Measurements from ENCODE around the gene WARS2.

WARS2 gene

DNA sequence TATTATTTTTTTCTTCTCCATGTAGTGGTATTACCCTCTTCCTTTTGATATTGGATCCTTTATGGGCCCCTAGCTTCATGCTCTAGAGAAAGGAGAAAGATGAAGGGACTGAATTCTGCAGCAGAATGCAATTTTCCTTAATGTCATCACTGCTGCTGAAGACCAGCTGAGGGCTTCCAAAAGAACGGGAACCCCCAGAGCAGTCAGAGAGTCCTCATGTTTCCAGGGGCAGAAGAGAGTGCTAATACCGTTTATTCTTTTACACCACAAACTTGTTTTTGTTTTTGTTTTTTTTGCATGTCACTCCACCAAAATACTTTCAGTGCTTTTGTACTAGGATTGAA, 131.2 kb downstream of the WARS2 start:
- peaks cover 15% of the 10 kb centered on the region for H3K4me1 ChIP-seq (ENCODE audit: control insufficient read depth, insufficient read depth, low read length)
- H3K9me3 ChIP-seq (ENCODE audit: control insufficient read depth in 2 of 2, low read length in 2 of 2): no peaks in the 10 kb centered on the region
- no peak overlapping the region for H3K27ac ChIP-seq (ENCODE audit: low read length)
- H3K27me3 ChIP-seq (ENCODE audit: control insufficient read depth in 1 of 2, insufficient read depth in 2 of 2, low read length in 2 of 2): peaks cover 38 to 50% of the 10 kb centered on the region in 2 donors
- H3K4me3 ChIP-seq (ENCODE audit: low read length in 2 of 2): no peak overlapping the region
- H3K36me3 ChIP-seq (ENCODE audit: control insufficient read depth in 2 of 2, insufficient read depth in 2 of 2, low read length in 2 of 2): no peaks in the 10 kb centered on the region
- H3K9ac ChIP-seq (ENCODE audit: low read length in 2 of 2): no peak overlapping the region

DNA sequence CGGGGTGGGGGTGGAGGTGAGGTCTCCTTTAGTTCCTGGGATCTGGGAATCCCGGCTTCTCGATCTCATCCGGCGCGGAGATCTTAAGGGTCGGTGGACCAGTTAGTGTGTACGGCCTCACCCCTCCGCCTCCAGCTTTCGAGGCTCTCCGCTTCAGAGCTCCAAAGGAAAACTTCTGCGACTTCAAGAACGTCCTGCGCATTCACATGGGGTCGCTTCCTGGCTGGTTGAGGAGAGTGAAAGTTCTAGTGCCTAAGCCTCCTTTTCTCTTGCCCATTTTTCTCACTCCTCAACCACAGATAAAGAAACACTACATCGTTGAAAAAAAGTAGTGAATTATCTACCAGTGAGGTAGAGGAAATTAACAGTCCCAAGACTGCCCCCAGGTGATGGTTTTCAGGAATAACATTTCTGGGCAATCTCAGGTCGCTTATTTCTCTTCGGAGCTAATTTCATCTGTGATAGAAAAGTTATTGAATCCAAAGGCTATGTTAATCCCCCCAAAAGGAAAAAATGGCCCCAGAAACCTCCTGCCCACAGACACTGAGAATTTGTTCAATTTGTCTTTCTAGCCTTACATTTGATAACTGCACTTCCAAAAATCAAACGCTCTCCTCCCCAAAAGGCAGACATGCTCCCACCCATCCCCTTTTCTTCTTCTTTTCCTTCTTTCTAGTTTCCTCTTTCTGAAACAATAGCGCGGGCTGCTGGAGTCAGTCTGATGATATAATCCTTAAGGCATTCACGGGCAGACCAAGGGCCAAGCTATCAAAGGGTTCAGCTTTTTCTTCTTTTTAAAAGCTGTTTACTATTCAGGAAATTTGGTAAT, 131.8 kb downstream of the WARS2 start:
- H3K4me3 ChIP-seq (ENCODE audit: low read length in 2 of 2): peak overlapping the region; percentile 61 to 63
- H3K9me3 ChIP-seq (ENCODE audit: control insufficient read depth in 2 of 2, low read length in 2 of 2): no peaks in the 10 kb centered on the region
- H3K27me3 ChIP-seq (ENCODE audit: control insufficient read depth in 1 of 2, insufficient read depth in 2 of 2, low read length in 2 of 2): peaks cover 44 to 56% of the 10 kb centered on the region in 2 donors
- H3K9ac ChIP-seq (ENCODE audit: low read length in 2 of 2): no peak overlapping the region
- no peaks in the 10 kb centered on the region for H3K36me3 ChIP-seq (ENCODE audit: control insufficient read depth in 2 of 2, insufficient read depth in 2 of 2, low read length in 2 of 2)
- peaks cover 15% of the 10 kb centered on the region for H3K4me1 ChIP-seq (ENCODE audit: control insufficient read depth, insufficient read depth, low read length)
- H3K27ac ChIP-seq (ENCODE audit: low read length): no peak overlapping the region

DNA sequence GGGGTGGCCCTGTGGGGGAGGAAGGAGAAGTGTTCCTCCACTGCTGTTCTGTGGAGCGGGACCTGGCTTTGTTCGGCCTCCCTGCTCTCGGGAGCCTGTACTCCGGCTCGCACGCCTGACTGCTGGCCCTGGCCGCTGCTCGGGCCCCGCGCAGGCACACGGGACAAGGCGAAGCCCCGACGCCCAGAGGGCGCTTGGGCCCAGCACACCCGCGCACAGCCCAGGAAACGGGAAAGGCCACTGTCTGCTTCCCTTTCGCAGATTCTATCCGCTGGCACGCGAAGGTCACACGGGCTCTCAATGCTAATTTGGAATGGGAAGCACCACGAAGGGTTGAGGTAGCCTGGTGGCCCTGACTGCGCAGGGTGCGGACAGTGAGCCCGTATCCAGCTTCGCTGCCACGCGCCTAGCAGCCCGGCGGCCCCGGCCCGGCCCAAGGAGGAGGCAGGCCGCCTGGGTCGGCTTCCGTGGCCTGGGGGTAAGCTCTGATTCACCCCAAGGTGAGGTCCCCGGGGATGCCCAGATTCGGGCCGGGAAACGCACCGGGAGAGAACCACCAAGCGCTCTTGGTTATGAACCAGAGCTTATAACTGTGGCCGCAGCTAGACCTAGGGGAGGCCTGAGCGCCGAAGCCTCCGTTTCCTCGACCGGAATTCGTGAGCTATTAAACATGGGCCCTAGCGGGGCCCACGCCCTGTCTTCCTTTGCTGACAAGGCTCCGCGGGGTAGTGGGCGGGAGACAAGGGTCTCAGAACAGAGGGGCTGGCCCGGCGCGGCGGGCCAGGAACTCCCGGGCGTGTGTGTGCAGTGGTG, 132.6 kb downstream of the WARS2 start:
- Histone ChIP-seq H3K27ac (ENCODE audit: low read length) (no peak overlapping the region), H3K9ac (ENCODE audit: low read length in 2 of 2) (no peak overlapping the region), H3K36me3 (ENCODE audit: control insufficient read depth in 2 of 2, insufficient read depth in 2 of 2, low read length in 2 of 2) (no peaks in the 10 kb centered on the region), H3K4me1 (ENCODE audit: control insufficient read depth, insufficient read depth, low read length) (peaks cover 15% of the 10 kb centered on the region), H3K27me3 (ENCODE audit: control insufficient read depth in 1 of 2, insufficient read depth in 2 of 2, low read length in 2 of 2) (peaks cover 51 to 64% of the 10 kb centered on the region in 2 donors), H3K4me3 (ENCODE audit: low read length in 2 of 2) (peak overlapping the region; percentile 61 to 63), H3K9me3 (ENCODE audit: control insufficient read depth in 2 of 2, low read length in 2 of 2) (no peaks in the 10 kb centered on the region)

DNA sequence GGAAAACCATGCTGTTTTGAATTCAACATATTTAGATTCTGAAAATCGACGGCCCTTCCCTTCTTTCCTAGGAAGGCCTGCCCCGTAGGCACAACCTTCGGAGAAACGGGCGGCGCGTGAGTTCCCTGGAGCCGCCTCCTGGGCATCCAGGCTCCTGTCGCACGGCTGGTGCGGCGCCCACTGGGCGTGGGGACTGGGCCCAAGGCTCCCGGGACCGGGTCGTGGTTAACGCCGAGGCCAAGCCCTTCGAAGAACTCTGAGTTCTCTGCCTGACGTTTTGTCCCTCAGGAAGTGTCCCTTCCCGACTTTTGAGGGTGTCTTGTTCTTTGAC, 133.1 kb downstream of the WARS2 start:
- H3K27ac ChIP-seq (ENCODE audit: low read length): no peak overlapping the region
- no peaks in the 10 kb centered on the region for H3K36me3 ChIP-seq (ENCODE audit: control insufficient read depth in 2 of 2, insufficient read depth in 2 of 2, low read length in 2 of 2)
- H3K4me1 ChIP-seq (ENCODE audit: control insufficient read depth, insufficient read depth, low read length): peaks cover 15% of the 10 kb centered on the region
- no peak overlapping the region for H3K9ac ChIP-seq (ENCODE audit: low read length in 2 of 2)
- H3K27me3 ChIP-seq (ENCODE audit: control insufficient read depth in 1 of 2, insufficient read depth in 2 of 2, low read length in 2 of 2): peaks cover 57 to 70% of the 10 kb centered on the region in 2 donors
- H3K4me3 ChIP-seq (ENCODE audit: low read length in 2 of 2): no peak overlapping the region
- H3K9me3 ChIP-seq (ENCODE audit: control insufficient read depth in 2 of 2, low read length in 2 of 2): no peaks in the 10 kb centered on the region

DNA sequence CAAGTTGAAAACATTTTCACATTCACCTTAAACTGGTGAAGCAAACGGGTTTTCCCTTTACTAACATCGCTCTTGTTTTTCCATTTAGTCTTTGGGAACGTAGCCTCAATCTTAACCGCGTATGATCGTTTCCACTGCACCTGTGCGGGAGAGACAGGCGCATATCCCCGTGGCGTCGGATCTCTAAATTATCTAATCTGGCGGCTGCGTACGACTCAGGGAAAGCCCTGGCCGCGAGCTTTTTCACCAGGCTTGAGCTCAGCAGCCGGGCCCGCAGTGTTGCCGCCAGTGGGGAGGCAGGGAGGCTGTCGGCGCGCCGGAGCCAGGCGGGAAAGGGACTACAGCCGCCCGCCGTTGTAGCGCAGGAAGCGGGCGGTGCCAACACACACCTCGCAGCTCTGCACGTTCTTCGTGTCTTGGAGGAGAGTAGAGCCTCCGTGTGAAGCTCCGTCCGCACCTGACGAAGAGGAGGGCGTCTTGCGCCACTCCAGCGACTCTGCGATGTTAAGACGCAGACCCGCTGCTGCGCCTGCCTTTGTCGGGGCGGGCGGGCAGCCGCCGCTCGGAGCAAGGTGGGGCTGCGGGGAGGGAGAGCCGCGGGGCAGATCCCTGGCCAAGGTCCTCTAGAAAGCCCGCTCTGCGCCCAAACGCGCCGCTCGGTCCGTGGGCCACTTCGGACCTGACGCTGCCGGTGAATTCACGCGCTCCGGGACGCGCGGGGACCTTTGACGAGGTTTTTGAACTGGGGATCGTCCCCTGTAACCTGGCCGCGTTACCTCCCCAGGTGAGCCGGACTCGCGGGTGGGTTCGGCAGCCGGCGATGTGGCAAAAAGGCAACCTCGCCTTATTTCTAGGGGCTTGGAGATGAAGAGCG, 133.8 kb downstream of the WARS2 start:
- Histone ChIP-seq H3K4me1 (ENCODE audit: control insufficient read depth, insufficient read depth, low read length) (peaks cover 15% of the 10 kb centered on the region), H3K9me3 (ENCODE audit: control insufficient read depth in 2 of 2, low read length in 2 of 2) (no peaks in the 10 kb centered on the region), H3K9ac (ENCODE audit: low read length in 2 of 2) (no peak overlapping the region), H3K4me3 (ENCODE audit: low read length in 2 of 2) (no peak overlapping the region), H3K36me3 (ENCODE audit: control insufficient read depth in 2 of 2, insufficient read depth in 2 of 2, low read length in 2 of 2) (no peaks in the 10 kb centered on the region), H3K27me3 (ENCODE audit: control insufficient read depth in 1 of 2, insufficient read depth in 2 of 2, low read length in 2 of 2) (peaks cover 63 to 75% of the 10 kb centered on the region in 2 donors), H3K27ac (ENCODE audit: low read length) (no peak overlapping the region)

DNA sequence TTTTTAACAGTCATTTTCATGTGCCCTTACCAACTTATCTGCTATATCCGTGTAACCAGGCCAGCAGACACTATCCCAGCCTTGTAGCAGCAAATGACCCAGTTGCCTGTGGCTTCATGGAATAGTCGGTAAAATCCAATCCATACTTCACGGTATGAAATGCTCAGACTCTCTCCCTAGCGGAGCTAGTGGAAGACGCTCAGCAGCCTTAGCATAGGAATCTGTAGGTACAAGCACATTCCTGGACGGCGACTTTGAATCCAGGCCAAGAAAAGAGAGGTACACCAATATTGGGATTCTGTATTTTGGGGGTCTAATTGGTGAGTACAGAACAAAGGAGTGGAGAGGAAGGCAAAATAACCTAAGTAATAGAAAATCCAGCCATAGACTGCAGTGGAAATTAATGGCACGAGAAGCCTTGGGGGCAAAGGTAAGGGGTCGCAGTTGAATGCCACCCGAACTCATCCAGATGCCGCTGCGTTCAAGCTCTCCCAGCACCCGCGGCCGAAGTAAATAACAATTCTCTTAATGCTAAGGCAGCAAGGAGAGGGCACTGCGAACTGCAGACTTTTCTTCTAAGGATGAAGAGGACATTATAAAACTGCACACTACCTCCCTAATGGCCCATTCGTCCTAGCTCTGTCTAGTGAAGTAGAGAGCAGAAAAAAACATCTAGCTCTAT, 134.6 kb downstream of the WARS2 start:
- Histone ChIP-seq H3K4me3 (ENCODE audit: low read length in 2 of 2) (no peak overlapping the region), H3K27me3 (ENCODE audit: control insufficient read depth in 1 of 2, insufficient read depth in 2 of 2, low read length in 2 of 2) (peaks cover 68 to 81% of the 10 kb centered on the region in 2 donors), H3K36me3 (ENCODE audit: control insufficient read depth in 2 of 2, insufficient read depth in 2 of 2, low read length in 2 of 2) (no peaks in the 10 kb centered on the region), H3K9ac (ENCODE audit: low read length in 2 of 2) (no peak overlapping the region), H3K27ac (ENCODE audit: low read length) (no peak overlapping the region), H3K9me3 (ENCODE audit: control insufficient read depth in 2 of 2, low read length in 2 of 2) (no peaks in the 10 kb centered on the region), H3K4me1 (ENCODE audit: control insufficient read depth, insufficient read depth, low read length) (peaks cover 17% of the 10 kb centered on the region)

DNA sequence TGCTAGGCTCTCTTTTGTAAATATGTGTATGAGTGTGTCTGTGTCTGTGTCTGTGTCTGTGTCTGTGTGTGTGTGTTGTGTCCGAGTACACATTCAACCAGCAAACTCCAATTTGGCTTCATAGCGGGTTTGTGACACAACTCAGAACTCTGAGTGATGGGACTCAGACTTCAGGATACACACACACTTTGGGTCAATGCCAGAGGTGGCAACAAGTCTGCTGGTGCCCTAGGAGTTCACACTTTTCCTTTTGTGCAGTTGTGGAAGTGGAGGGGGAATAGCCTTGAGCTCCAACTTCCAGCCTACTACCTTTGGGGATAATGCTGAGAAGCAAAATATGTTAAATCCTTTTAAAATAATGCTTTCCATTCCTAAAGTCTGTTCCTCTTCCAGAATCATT, 135.7 kb downstream of the WARS2 start:
- Histone ChIP-seq H3K27ac (ENCODE audit: low read length) (no peak overlapping the region), H3K4me1 (ENCODE audit: control insufficient read depth, insufficient read depth, low read length) (peaks cover 23% of the 10 kb centered on the region), H3K4me3 (ENCODE audit: low read length in 2 of 2) (no peak overlapping the region), H3K27me3 (ENCODE audit: control insufficient read depth in 1 of 2, insufficient read depth in 2 of 2, low read length in 2 of 2) (peaks cover 76 to 92% of the 10 kb centered on the region in 2 donors), H3K9me3 (ENCODE audit: control insufficient read depth in 2 of 2, low read length in 2 of 2) (no peaks in the 10 kb centered on the region), H3K9ac (ENCODE audit: low read length in 2 of 2) (no peak overlapping the region), H3K36me3 (ENCODE audit: control insufficient read depth in 2 of 2, insufficient read depth in 2 of 2, low read length in 2 of 2) (no peaks in the 10 kb centered on the region)

DNA sequence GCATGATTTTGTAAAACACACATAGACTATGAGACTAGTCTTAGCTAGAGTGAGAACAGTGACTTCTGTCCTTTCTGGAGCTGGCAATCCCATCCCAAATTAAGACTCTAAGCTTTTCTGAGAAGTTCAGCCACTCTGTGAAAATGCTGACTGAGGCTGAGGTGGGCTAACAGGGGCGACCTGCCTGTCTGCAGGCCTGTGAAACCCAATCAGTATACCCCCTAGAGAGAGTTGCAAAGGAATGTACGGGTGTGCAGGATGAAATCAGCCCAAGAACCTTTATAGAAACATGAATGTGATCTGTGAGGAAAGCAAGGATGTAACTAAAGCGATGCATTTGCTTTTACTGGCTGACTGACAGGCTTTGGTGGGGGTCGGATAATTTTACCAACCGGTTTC, 136.3 kb downstream of the WARS2 start:
- Histone ChIP-seq H3K36me3 (ENCODE audit: control insufficient read depth in 2 of 2, insufficient read depth in 2 of 2, low read length in 2 of 2) (no peaks in the 10 kb centered on the region), H3K27me3 (ENCODE audit: control insufficient read depth in 1 of 2, insufficient read depth in 2 of 2, low read length in 2 of 2) (peaks cover 82 to 96% of the 10 kb centered on the region in 2 donors), H3K4me1 (ENCODE audit: control insufficient read depth, insufficient read depth, low read length) (peaks cover 23% of the 10 kb centered on the region), H3K9me3 (ENCODE audit: control insufficient read depth in 2 of 2, low read length in 2 of 2) (no peaks in the 10 kb centered on the region), H3K9ac (ENCODE audit: low read length in 2 of 2) (no peak overlapping the region), H3K27ac (ENCODE audit: low read length) (no peak overlapping the region), H3K4me3 (ENCODE audit: low read length in 2 of 2) (no peak overlapping the region)

DNA sequence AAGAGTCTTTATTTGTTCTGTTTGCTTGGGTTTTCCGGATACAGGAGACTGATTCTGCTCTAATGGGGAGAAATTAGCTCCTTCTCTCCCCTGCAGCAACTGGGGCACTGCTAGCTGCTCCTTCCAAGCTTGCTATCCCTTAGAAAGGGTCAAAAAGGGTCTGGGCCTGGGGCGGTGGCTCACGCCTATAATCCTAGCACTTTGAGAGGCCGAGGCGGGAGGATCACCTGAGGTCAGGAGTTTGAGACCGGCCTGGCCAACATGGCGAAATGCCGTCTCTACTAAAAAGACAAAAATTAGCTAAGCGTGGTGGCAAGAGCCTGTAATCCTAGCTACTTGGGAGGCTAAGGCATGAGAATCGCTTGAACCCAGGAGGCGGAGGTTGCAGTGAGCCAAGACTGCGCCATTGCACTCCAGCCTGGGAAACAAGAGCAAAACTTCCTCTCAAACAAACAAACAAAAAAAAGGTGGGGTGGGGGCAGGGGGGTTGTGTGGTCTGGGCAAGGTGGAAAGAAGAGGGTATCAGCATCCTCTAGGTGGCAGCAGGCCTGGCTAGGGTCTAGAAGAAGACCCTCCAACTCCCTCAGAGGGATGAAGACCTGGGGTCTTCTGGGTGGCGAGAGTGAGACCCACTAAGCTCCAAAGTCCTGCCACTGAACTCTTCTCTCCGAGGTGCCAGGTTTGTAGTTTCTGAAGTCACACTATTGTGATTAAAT, 136.9 kb downstream of the WARS2 start:
- no peaks in the 10 kb centered on the region for H3K9me3 ChIP-seq (ENCODE audit: control insufficient read depth in 2 of 2, low read length in 2 of 2)
- peaks cover 23% of the 10 kb centered on the region for H3K4me1 ChIP-seq (ENCODE audit: control insufficient read depth, insufficient read depth, low read length)

More for the DNA sequence above, 136.9 kb downstream of the WARS2 start:
- H3K27me3 ChIP-seq (ENCODE audit: control insufficient read depth in 1 of 2, insufficient read depth in 2 of 2, low read length in 2 of 2): peaks cover 88 to 96% of the 10 kb centered on the region in 2 donors
- no peak overlapping the region for H3K4me3 ChIP-seq (ENCODE audit: low read length in 2 of 2)
- H3K27ac ChIP-seq (ENCODE audit: low read length): no peak overlapping the region
- no peak overlapping the region for H3K9ac ChIP-seq (ENCODE audit: low read length in 2 of 2)
- H3K36me3 ChIP-seq (ENCODE audit: control insufficient read depth in 2 of 2, insufficient read depth in 2 of 2, low read length in 2 of 2): no peaks in the 10 kb centered on the region
